HG03196 (cell line): ENCODE results near the gene SLAIN2.
"Not testable (repeated sequence)": the region's sequence is repeated elsewhere in the genome, so short reads cannot be mapped to it uniquely, and the experiment has no call there.

Experiments
- ATAC-seq: cut with Tn5 transposase; IDR thresholded peaks from one replicate; pipeline ENCODE4 v1.9.1; 2021; ENCODE audit not compliant: unreplicated experiment

Gene SLAIN2

GRCh38 chr4:48436318-48436717 is 95.0 kb downstream of the SLAIN2 start:
- ATAC-seq: no peak

- ATAC-seq: no peak
These were observed 98.7 kb downstream of the SLAIN2 start for GRCh38 chr4:48439988-48440387.

- ATAC-seq: not testable (repeated sequence)
These were observed 99.6 kb downstream of the SLAIN2 start for GRCh38 chr4:48440914-48441313.

GRCh38 chr4:48445704-48446103 is 104.4 kb downstream of the SLAIN2 start:
- no peak for ATAC-seq

- no peak for ATAC-seq
These were observed 105.3 kb downstream of the SLAIN2 start for GRCh38 chr4:48446642-48447041.

GRCh38 chr4:48449151-48449550 is 107.8 kb downstream of the SLAIN2 start:
- ATAC-seq: no peak

GRCh38 chr4:48450740-48451139 is 109.4 kb downstream of the SLAIN2 start:
- ATAC-seq: no peak

- not testable (repeated sequence) for ATAC-seq
These were observed 110.3 kb downstream of the SLAIN2 start for GRCh38 chr4:48451656-48452055.

- ATAC-seq: no peak
These were observed 113.3 kb downstream of the SLAIN2 start for GRCh38 chr4:48454591-48454990.

GRCh38 chr4:48461000-48461399 is 119.7 kb downstream of the SLAIN2 start:
- ATAC-seq: no peak

- ATAC-seq: no peak
These were observed 121.0 kb downstream of the SLAIN2 start for GRCh38 chr4:48462363-48462762.

GRCh38 chr4:48467442-48467841 is 126.1 kb downstream of the SLAIN2 start:
- ATAC-seq: no peak

- no peak for ATAC-seq
These were observed 126.6 kb downstream of the SLAIN2 start for GRCh38 chr4:48467891-48468290.

- no peak for ATAC-seq
These were observed 128.8 kb downstream of the SLAIN2 start for GRCh38 chr4:48470137-48470536.

GRCh38 chr4:48470570-48470969 is 129.2 kb downstream of the SLAIN2 start:
- no peak for ATAC-seq

GRCh38 chr4:48472794-48473193 is 131.5 kb downstream of the SLAIN2 start:
- no peak for ATAC-seq

GRCh38 chr4:48475770-48476169 is 134.4 kb downstream of the SLAIN2 start:
- no peak for ATAC-seq
